Stimulated activated CD8-positive, alpha-beta memory T cell treated with anti-CD3 and anti-CD28 coated beads, Interleukin-4, amount 100 ng/mL, for 4 hours (primary cell): ENCODE data around the gene LYSMD3.
"Not testable (repeated sequence)": the region's sequence is repeated elsewhere in the genome, so short reads cannot be mapped to it uniquely, and the experiment has no call there.

Source experiments
- DNase-seq, 2 donors: peaks; one replicate each; pipeline ENCODE4 v3.0.0-alpha.2; 2020; ENCODE audit warnings: low read depth in 2 of 2, low spot score in 1 of 2

LYSMD3 gene

DNA sequence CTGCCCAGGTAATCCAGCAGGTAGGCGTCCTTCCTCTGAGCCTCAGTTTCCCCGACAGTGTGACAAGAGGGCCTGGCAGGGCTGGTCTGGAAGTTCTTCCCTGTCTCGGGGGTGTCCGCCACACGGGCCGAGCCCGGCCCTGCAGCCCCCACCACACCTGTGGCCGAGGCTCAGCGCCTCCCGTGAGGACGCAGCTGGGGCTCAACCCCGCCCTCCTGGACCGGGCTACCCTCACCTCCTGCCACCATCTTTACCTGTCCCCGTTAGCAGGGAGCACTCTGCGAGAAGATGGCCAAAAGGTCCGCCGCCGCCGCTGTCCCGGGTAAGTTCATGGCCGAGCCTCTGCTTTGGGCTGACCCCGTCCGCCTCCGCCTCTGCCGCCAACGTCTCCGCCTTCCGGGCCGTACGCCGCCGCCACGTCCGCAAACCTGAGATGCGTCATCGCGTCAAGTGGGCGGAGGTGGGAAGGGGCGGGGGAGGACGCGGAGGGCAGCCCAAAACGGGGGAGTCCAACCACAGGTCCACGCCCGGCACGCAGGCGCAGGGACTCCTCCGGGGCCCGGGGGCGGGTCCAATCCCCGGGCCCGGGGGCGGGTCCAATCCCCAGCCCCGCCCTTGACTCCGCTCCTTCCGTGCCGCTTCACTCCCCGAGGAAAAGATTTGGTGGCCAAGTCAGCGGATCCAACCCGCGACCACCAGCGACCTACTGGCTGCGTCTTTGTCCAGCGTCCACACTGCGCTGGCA, at the start of gene LYSMD3:
Gene LYSMD3, minus strand, starts transcription at position 391 of the 745 bp plus-strand sequence. CDS start 4,295 bp downstream, outside the sequence.
- DNase-seq: peak; percentile 94

DNA sequence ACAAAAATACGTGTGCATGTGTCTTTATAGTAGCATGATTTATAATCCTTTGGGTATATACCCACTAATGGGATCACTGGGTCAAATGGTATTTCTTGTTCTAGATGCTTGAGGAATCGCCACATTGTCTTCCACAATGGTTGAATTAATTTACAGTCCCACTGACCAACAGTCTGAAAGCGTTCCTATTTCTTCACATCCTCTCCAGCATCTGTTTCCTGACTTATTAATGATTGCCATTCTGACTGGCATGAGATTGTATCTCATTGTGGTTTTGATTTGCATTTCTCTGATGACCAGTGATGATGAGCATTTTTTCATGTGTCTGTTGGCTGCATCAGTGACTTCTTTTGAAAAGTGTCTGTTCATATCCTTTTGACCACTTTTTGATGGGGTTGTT, 47.2 kb upstream of the LYSMD3 start:
- DNase-seq: not testable (repeated sequence)

DNA sequence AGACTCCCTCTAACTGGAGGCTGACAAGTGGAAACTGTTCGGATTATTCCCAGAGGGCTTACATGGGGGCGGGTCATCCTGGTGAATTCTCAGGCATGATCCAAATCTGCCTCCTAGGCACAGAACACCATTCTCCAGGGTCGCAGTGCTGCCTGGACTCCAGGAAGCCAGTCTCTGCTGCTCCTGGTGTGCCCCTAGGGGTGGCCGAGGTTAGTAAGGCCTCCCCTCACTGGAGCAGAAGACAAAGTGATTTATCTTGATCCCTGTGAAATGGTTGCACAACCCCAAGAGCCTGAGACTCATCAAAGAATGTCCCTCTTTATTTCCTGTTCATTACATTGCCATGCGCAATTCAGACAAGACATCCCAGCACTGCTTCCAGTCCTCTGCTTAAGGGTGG, 46.3 kb upstream of the LYSMD3 start:
- DNase-seq: no peak

DNA sequence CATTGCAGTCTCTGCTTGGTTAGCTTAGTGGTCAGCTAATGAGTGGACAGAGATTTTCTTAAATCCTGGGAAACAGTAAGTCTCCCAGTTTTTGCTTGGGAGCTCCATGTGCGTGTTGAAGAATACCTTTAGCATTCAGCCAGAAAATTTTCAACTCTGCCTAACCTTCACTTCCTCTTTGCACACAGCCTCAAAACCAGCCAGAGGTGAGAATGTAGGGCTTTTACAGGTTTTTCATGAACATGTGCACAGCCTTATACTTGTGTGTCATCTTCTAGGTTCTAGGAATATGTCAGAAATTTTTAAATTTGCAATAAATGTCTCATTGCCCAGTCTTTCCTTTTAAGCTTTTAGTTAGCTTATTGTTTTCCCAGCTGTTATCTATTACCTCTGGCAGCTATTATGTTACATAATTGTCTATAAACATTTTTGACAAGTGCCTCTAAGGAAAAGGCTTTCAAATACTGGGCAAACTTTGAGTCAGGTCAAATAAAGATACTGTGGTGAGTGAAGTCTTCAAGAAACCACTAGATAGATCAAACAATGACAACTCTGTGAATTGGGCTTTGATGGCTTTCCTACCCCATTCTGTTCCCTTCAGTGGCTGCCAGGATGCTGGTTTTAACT, 41.9 kb upstream of the LYSMD3 start:
- DNase-seq: no peak

DNA sequence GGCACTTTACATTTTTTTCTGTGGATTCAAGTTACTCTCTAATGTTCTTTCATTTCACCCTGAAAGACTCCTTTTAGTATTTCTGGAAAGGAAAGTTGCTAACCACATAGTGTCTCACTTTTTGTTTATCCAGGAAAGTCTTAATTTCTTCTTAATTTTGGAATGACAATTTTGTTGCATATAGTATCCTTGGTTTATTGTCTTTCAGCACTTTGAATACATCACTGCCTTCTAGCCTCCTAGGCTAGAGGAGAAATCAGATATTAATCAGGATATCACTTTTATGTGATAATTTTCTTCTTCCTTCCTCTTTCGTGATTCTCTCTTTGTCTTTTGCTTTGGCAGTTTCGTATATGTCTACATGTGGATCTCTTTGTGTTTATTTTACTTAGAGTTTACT, 40.6 kb upstream of the LYSMD3 start:
- DNase-seq: no peak

DNA sequence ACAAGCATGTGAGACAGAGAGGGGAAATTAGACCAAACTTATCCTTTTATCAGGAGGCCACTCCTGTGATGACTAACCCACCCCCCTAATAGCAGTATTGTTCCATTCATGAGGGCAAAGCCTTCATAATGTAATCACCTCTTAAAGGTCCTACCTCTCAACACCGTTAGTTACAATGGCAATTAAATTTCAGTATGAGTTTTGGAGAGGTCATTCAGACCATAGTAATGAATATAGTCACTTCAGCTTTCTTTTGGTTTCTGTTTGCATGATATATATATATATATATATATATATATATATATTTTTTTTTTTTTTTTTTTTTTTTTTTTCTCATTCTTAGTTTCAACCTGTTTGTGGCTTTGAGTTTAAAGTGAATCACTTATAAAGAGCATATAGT, 39.7 kb upstream of the LYSMD3 start:
- no peak for DNase-seq

DNA sequence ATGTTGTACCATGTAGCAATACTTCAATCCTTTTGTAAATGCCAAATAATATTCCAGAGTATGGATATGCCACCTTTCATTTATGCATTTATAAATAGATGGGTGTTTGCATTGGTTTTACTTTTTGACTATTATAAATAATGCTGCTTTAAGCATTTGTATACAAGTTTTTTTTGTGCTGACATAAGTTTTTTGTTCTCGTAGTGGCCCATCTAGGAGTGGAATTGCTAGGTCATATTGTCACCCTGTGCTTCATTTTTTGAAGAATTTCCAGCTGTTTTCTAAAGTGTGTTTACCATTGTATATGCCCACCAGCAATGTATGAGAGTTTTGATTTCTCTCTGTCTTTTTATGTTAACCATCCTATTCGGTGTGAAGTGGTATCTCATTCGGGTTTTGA, 36.1 kb upstream of the LYSMD3 start:
- DNase-seq: no peak

DNA sequence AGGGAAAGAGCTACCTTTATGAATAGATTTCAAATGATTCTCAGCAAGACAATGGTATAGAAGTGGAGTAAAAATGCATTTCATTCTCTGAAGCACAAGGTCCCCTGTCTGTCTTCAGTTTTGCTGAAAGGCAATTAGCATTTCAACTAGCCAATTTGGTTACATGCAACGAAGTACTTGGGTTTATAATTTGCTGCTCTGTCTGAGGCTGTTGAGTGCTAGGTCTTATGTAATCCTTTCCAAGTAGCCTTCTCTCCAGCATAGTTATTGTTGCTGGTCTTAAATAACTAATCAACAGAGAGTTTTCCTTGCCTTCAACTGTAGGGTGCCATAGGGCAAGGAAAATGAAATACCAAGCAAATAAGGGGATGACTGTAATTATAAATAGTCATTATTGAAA, 33.7 kb upstream of the LYSMD3 start:
- DNase-seq: no peak

DNA sequence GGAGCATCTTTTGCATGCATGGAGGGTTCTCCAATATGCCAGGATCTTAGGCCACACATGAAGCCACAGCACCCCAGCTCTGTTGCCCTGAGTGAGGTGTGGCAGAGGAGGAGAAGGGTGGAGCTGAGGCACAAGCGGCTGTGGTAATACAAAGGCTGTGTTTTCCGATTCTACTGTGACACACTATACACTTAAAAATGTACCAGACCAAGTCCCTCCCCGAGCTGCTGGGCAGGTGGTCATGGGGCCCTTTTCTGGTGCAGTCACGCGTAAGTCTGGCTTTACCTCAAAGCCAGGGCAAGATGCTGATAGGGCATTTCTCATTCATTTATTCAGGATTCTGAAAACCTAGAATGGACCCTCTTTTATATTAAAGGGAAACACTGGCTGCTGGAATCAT, 33.0 kb upstream of the LYSMD3 start:
- DNase-seq: no peak

DNA sequence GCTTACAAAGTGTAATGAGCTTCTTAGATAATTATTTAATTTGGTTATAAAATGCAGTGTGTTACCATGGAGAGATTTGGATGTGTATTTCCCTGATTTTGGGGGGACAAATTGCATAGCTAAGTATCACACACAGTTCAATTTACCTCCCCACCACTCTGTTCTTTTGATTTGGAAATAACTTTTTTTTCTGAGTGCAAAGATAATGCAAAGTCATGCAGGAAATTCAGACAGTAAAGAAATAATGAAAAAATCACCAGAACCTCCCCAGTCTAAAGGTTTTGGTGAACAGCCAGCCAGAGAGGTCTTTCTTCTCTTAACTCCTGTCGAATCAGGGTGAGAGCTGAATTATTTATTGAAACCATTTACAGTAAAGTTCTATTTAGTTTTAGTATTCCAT, 32.4 kb upstream of the LYSMD3 start:
- no peak for DNase-seq

DNA sequence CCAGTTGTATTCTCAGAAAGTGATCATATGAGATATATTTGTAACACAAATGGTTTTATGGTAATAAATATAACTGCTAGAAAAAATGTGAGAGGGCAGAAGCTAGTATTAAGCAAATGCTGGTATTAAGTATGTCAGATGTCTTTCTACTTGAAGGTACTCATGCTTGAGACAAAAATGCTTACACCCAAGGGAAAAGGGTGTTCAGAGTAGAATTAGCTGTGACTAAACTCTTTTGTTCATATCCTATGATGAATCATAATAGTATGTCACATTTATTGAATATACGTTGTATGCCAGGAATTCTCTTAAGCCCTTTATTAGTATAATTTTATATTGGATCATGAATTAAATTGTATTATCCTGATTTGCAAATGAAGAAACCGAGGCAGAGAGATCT, 31.4 kb upstream of the LYSMD3 start:
- DNase-seq: no peak

DNA sequence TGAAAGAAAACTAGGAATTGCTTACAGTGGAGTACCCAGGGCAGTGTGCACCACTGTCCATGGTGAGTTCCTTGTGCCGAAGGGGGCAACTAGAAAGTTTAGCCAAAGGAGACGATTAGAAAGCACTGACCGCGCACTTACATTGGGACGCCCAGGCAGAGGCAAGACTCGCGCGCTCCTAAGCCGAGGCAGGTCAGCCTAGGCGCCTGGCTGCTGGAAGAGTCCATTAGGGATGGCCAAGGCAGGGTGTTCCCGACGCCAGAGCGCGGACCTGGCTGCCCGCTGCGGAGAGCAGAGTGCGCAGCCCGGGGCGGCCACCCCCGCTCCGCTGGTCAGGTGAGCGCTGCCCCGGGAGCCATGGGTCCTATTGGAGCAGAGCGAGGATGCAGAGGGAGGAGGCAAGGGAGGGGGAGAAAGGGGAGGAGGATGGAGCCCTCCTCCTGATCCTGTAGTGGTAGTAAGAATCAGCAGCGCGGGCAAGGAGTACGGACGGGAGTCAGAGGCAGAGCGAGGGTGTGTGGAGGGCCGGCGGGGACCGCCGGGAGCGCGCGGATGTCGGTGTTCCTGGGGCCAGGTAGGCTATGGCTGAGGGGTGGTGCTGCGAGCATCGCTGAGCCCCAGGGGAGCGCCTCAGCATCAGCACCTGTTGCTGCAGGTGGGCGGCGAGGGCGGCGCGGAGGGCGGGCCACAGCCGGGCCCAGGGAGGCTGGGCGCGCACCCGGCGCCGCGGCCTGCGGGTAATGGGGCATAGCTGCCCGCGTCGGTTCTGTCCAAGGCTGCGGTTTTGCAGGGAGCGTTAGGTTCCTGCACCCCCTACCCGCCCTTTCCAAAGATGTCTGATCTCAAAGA, 29.2 kb upstream of the LYSMD3 start, which contains the start of gene ADGRV1:
Gene ADGRV1, plus strand, starts transcription at position 454 of the 849 bp plus-strand sequence. Its CDS starts 99 bp downstream, at position 553.
- no peak for DNase-seq

DNA sequence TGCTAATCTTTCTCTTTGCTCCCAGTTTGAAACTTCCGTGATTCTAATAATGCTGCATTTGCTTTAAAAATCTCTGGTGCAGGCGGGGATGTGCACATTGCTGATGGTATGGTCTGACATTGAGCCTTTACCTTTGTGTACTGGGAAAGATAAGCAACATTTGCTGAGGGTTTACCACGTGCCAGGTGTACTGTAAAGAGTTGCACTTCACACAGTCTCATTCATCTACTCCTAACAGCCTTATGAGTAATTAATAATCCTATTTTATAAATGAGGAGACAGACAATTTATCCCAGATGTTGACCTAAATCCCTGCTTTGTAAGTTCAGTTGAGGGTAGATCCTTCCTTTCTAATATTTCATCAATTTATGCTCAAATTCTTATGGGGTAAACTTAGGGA, 28.5 kb upstream of the LYSMD3 start:
- no peak for DNase-seq

DNA sequence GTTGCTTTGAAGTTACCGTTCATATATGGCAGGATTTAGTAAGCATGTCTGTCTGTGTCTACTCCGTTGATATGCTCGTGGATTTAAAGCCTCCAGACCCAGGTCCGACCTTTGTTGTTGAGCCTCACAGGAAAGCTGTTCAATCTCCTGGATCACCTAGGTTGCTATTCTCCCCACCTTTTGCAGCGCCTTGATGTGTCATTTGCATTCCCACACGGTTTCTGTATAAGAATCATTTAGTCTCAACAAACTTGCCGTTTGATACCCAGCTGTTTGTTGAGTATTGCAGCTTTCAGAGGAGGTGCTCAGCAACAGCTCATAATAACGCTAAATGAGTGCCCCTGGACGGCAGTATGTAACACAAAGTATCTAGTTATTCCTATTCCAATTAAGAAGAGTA, 28.0 kb upstream of the LYSMD3 start:
- no peak for DNase-seq

DNA sequence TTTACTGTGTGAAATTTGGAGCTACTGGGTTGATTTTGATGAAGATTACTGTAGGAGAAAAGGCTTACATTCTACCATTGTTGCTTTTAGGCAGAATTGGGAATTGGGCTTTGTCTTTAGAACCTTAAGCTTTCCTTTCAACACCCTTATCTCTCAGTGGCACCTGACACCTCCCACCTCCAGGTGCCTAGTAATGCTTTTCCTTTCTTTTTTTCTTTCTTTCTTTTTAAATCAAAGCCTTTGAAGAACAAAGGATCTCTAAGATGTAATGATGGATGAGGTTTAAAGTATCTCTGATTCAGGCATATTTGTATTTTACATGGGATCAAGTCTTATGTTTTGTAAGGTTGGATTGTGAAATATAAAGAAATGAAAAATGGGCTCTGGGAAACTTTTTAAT, 26.3 kb upstream of the LYSMD3 start:
- DNase-seq: no peak

DNA sequence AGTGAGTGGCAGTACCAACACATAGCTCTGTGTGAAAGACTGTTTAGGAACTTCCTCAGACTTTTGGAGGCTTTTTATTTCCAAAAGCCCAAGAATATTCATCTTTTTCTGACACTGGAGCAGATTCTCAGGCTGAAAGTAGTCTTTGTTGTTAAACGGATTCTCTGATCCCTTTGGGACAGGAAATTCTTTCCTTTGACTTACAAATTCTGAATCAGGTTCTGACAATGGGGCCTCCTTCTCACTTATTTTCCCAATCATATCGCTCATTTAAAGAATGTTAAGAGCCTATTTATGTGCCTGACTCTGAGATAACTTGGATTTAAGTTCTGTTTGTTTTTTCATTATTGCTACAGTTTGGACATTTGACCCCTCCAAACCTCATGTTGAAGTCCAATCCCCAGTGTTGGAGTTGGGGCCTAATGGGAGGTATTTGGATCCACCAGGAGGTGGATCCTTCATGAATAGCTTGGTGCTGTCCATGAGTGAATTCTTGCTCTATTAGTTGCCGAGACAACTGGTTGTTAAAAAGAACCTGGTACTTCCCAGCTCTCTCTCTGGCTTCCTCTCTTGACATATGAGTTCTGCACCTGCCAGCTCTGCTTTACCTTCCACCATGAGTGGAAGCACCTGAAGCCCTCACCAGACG, 25.1 kb upstream of the LYSMD3 start:
- no peak for DNase-seq

DNA sequence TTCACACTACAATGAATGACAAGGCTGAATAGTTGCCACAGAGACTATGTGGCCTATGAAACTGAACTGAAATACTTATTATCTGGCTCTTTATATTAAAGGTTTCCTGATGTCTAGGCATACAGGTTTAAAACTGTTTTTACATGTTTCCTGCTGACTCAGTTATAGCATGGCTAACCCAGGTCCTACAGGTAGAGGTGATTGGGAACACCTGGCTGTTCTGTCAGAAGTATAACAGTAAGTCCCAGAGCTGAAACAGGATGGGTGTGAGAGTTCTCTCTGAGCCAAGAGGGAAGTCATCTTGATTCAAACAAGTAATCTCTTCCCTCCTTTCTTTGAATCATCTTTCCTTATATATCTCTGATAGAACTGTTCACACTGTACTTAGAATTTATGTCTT, 24.3 kb upstream of the LYSMD3 start:
- no peak for DNase-seq

DNA sequence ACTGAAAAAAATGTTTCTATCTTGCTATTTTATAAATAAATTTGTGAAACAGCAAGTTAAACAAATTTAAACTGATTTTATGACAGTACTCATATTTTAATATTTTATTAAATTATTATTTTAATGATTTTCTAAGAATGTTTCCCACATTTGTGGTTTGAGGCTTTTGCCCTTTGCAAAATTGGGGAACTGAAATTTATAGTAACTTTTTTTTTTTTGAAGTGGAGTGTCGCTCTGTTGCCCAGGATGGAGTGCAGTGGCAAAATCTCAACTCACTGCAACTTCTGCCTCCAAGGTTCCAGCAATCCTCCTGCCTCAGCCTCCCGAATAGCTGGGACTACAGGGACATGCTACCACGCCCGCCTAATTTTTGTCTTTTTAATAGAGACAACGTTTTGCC, 22.0 kb upstream of the LYSMD3 start:
- no peak for DNase-seq

DNA sequence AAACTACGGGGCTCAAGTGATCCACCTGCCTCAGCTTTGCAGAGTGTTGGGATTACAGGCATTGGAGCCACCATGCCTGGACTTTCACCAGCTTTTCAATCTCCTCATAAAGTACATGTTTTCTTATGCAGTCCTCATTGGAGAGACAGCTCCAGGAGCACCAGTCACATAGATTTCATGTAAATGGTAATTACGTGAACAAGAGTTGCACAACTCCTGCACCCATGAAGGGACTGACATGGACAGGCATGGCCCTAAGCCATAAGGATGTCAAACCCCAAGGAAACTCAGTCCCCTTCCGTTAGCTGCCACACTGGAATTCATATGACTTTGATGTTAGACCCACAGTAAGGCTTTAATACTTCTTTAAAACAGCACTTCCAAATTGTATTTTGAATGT, 21.6 kb upstream of the LYSMD3 start:
- no peak for DNase-seq

DNA sequence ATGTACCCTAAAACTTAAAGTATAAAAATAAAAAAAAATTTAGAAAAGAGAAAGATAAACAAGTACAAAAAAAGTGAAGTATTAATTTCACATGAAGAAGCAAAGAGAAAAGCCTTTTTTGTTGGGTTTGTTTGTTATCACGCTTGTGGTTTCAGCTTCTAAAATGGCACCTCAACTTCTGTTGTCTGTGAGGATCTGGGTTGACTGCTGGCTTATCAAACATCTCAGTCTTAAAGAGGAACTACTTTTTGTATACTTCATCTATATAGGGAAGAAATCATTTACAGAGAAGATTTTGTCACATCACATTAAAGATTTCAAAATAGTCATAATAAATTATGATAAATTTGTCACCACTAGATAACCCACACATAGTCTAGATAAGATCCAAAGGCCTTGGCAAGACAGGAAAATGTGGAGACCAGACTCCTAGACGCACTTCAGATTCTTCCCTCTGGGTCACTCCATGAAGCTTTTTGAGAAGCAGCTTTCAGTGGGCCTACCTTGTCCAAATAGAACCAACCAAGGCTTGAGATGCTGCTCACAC, 20.4 kb upstream of the LYSMD3 start:
- DNase-seq: no peak

DNA sequence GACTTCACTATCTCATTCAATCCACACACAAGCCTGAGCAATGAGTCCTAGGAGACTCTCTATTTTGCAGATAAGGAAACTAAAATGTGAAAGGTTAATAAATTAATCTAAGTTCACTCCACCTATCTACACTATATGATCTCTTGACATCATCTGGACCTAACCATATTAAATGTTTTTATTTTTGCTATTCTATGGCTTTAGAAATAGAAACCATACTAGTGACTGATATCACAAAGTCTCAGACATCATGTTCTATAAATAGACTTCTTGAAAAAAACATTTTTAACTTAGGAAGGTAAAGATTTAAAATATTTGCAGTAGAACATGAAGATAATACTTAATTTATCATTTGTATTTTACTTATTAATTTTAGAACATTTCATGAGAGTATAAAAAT, 19.8 kb upstream of the LYSMD3 start:
- no peak for DNase-seq
